Sigmoid colon (tissue), 7 donors: Measurements from ENCODE around the gene PDE4D. TPM values are rescaled to one million over a fixed set of nuclear protein-coding genes. Genes with fewer than 3 reads are reported as not detected.

Experiments used
- DNase-seq: peaks from one replicate; pipeline ENCODE4 v3.0.0-alpha.2; 2019
- H3K27ac ChIP-seq, 4 donors: fragments of 200-600 bp; sonication (generic); one replicate each; pipeline ENCODE4 v1.5.1; 2016 to 2019; ENCODE audit warnings: mild to moderate bottlenecking in 1 of 4
- H3K27me3 ChIP-seq, 3 donors: fragments of 200-600 bp; sonication (generic); one replicate each; pipeline ENCODE4 v1.5.1; 2019; ENCODE audit warnings: mild to moderate bottlenecking in 1 of 3
- H3K36me3 ChIP-seq, 4 donors: fragments of 200-600 bp; sonication (generic); one replicate each; pipeline ENCODE4 v1.5.1; 2016 to 2019
- H3K4me1 ChIP-seq, 4 donors: fragments of 200-600 bp; sonication (generic); one replicate each; pipeline ENCODE4 v1.5.1; 2017 to 2019
- H3K4me3 ChIP-seq, 4 donors: fragments of 200-600 bp; sonication (generic); one replicate each; pipeline ENCODE4 v1.5.1; 2017 to 2019; ENCODE audit warnings: mild to moderate bottlenecking in 2 of 4, moderate library complexity in 1 of 4
- H3K9me3 ChIP-seq, 4 donors: fragments of 200-600 bp in 3 of 4; sonication (generic) in 3 of 4; one replicate each; pipeline versions ENCODE4 v1.5.1 to v1.6.1; 2013 to 2019
- CTCF ChIP-seq, 4 experiments: fragments of 450-650 bp in 3 of 4; fragments of 200-600 bp in 1 of 4; IDR thresholded peaks; one replicate each; pipeline ENCODE4 v1.5.1; 2016 to 2019; ENCODE audit warnings: antibody characterized with exemption in 4 of 4, mild to moderate bottlenecking in 3 of 4, moderate library complexity in 2 of 4
- EP300 ChIP-seq, 4 donors: sonication (generic); formaldehyde crosslinking; IDR thresholded peaks; one replicate each; pipeline ENCODE4 v1.6.1; 2017; ENCODE audit warnings: antibody characterized with exemption in 4 of 4
- POLR2A ChIP-seq, 2 donors: fragments of 450-650 bp; IDR thresholded peaks; one replicate each; pipeline ENCODE4 v1.6.1; 2016; ENCODE audit warnings: antibody characterized with exemption in 2 of 2, mild to moderate bottlenecking in 2 of 2, moderate library complexity in 2 of 2
- POLR2AphosphoS5 ChIP-seq, 4 donors: sonication (generic); formaldehyde crosslinking; IDR thresholded peaks; one replicate each; pipeline ENCODE4 v1.6.1; 2017; ENCODE audit warnings: antibody characterized with exemption in 4 of 4
- WGBS, 2 donors: extraction: QIAGEN DNeasy Blood & Tissue Kit; methylation state at CpG; one replicate each; pipeline ENCODE4 v1.1.7; 2013; 5-methylcytosine and 5-hydroxymethylcytosine counted together
- intact Hi-C: fragments of 100-400 bp; cut with DNase I; formaldehyde crosslinking; loops from one replicate; pipeline ENCODE4 v1.15.1; 2023
- polyA plus RNA-seq, 3 donors: library from polyadenylated mRNA; stranded (reverse); fragments of 200-250 nt; gene quantifications; one replicate each; pipeline ENCODE4 v1.2.3, GENCODE V29; 2013
- total RNA-seq, 4 donors: library from RNA; depleted of rRNA; stranded (reverse); fragments of >200 nt; gene quantifications; one replicate each; pipeline ENCODE4 v1.1.0, GENCODE V29; 2016
- donor health status: healthy with polysubstance abuse.
- donor health status: Bipolar disorder and iron deficiency.
- donor health status: healthy.

The PDE4D gene
- total and polyA plus RNA-seq, 7 donors: 6.0 to 289 (median 169) TPM

- Histone ChIP-seq H3K4me1 (peaks cover 0 to 62% (median 40%) of the 10 kb centered on the region in 4 donors), H3K27ac (peak overlapping the region in 1 of 4 donors; percentile 44), H3K36me3 (no peaks in the 10 kb centered on the region), H3K4me3 (peak overlapping the region in 3 of 4 donors; percentile 22 to 26 (median 25)), H3K9me3 (no peaks in the 10 kb centered on the region), H3K27me3 (no peaks in the 10 kb centered on the region)
- intact Hi-C loops: no loop called here
- DNase-seq: peak; percentile 65
- no peak for TF ChIP-seq CTCF (IDR thresholded peaks at IDR 0.05)
- TF ChIP-seq EP300 (IDR thresholded peaks at IDR 0.05): no peak
- no peak for TF ChIP-seq POLR2A (IDR thresholded peaks at IDR 0.05)
- no peak for TF ChIP-seq POLR2AphosphoS5 (IDR thresholded peaks at IDR 0.05)
- WGBS, 2 donors: 6 to 23% methylated on average over 17 of the region's 17 CpGs
These were observed 305.8 kb downstream of the PDE4D start for GRCh38 chr5:59587489-59588337.

- H3K4me3 ChIP-seq: no peak overlapping the region
- H3K36me3 ChIP-seq: no peaks in the 10 kb centered on the region
- WGBS, 2 donors: 17 to 65% methylated on average over 5 of the region's 5 CpGs
- H3K27ac ChIP-seq: peak overlapping the region in 1 of 4 donors; percentile 44
- H3K9me3 ChIP-seq: no peaks in the 10 kb centered on the region
- no peak for DNase-seq
- H3K27me3 ChIP-seq: no peaks in the 10 kb centered on the region
- peaks cover 0 to 58% (median 43%) of the 10 kb centered on the region in 4 donors for H3K4me1 ChIP-seq
- intact Hi-C loops: no loop called here
- TF ChIP-seq POLR2A (IDR thresholded peaks at IDR 0.05) (no peak), POLR2AphosphoS5 (IDR thresholded peaks at IDR 0.05) (no peak), EP300 (IDR thresholded peaks at IDR 0.05) (no peak), CTCF (IDR thresholded peaks at IDR 0.05) (no peak)
These were observed 306.7 kb downstream of the PDE4D start for GRCh38 chr5:59586841-59587240.

DNA sequence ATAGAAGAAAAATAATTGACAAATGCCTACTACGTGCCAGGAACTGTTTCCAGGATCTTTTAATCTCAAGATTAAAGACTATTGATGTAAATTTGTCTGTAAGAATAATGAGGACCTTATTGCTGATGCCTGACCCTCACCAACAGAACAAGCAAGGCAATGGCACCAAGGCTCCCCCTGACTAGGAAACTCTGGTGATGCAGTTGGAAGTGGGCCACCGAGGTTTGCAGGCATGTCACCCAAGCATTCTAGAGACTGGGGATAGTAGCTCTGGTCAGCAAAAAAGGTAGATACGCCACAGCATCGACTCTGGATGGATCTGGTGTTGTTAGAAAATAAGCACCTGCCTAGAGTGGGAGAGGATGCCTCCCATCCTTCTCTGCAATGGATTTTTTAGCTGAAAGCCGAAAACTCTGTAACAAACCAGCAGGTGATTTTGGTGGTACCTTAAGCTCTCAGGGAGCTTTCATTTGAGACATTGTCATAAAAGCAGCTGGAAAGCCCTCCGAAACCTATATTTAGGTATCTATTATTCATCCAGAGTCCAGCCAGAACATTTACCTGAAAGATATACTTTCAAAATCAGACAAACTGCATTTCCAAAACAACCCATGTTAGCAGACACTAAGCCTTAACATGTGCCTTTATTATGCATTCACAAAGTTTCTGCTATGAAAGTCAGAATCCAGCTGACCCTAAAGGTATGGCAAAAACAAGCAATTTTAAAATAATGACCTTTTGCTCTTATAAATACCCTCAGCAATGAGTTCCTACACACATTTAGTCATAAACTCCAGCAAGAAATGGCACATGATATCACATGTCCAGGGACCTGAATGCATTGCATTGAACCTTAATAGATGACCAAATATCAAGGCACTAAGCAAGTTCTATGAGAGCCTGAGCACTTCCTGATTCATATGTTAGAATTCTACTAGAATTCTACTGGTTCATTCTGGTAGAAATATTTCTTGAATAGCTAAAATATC, 308.4 kb downstream of the PDE4D start:
- Histone ChIP-seq H3K4me3 (no peak overlapping the region), H3K27me3 (no peaks in the 10 kb centered on the region), H3K9me3 (no peaks in the 10 kb centered on the region), H3K36me3 (no peaks in the 10 kb centered on the region), H3K27ac (no peak overlapping the region), H3K4me1 (peaks cover 0 to 56% (median 45%) of the 10 kb centered on the region in 4 donors)
- TF ChIP-seq EP300 (IDR thresholded peaks at IDR 0.05): no peak
- TF ChIP-seq POLR2AphosphoS5 (IDR thresholded peaks at IDR 0.05): no peak
- no peak for TF ChIP-seq POLR2A (IDR thresholded peaks at IDR 0.05)
- TF ChIP-seq CTCF (IDR thresholded peaks at IDR 0.05): no peak
- whole genome bisulfite sequencing, 2 donors: 40 to 74% methylated on average over 6 of the region's 6 CpGs
- no peak for DNase-seq
- intact Hi-C loops: no loop called here

DNA sequence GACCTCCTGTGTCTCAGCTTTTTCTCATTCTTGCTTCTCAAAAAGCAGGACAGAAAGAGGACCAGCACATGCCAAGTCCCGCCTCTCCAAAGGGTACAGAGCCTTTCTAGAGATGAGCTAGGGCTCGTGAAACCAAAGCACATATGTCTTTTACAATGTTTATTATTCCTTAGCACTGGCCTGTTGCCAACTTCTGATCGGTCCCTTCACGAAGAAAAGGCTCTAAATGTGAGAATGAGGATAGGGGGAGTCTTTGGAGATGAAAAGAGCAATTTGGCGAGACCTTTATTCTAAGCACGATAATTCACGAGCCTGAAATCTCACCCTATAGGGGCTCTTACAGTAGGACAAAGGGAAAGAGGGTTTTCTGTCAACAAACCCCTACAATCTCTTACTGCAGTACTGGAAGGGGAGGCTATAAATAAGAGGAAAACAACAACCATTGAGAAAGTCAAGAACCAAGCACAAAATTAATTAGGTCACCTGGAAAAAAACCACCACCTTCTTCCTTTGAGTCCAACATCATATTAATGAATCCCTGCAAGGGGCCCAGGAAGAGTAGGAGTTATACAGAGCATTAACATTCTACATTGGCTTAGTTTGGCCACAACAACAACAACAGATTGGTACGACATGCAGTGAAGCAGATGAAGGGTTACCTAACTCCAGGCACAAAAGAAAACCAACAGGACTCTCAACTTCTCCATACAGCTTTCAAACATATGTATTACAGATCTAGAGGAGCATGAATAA, 309.5 kb downstream of the PDE4D start:
- TF ChIP-seq POLR2AphosphoS5 (IDR thresholded peaks at IDR 0.05): no peak
- no peak for TF ChIP-seq EP300 (IDR thresholded peaks at IDR 0.05)
- no peak for TF ChIP-seq POLR2A (IDR thresholded peaks at IDR 0.05)
- TF ChIP-seq CTCF (IDR thresholded peaks at IDR 0.05): no peak
- WGBS, 2 donors: 20 to 57% methylated on average over 8 of the region's 8 CpGs
- Histone ChIP-seq H3K4me1 (peaks cover 0 to 63% (median 47%) of the 10 kb centered on the region in 4 donors), H3K9me3 (no peaks in the 10 kb centered on the region), H3K27ac (no peak overlapping the region), H3K27me3 (no peaks in the 10 kb centered on the region), H3K4me3 (no peak overlapping the region), H3K36me3 (no peaks in the 10 kb centered on the region)
- peak; percentile 63 for DNase-seq
- intact Hi-C loops: no loop called here
